ENCODE results near the gene RCOR2.

RCOR2 gene

GRCh38 chr11:63917692-63918506 is 935 bp upstream of the RCOR2 start:
- H3K36me3 ChIP-seq (replicated peaks) = peaks cover 10% of the 10 kb centered on the region
- in situ Hi-C loops (cut with MboI; ENCODE audit: low sequenced_read_pairs) = no loop called here
- no peaks in the 10 kb centered on the region for H3K27me3 ChIP-seq (ENCODE audit: low read depth)
- H3K4me3 ChIP-seq = peak overlapping the region; percentile 28
- DNase-seq (ENCODE audit: low spot score in 2 of 2) = peak in 1 of 2 experiments; percentile 70
- H3K4me1 ChIP-seq = peaks cover 26% of the 10 kb centered on the region
- no peaks in the 10 kb centered on the region for H3K9me3 ChIP-seq

- DNase-seq (ENCODE audit: low spot score in 2 of 2) = peak; percentile 45 to 92
- H3K4me1 ChIP-seq = peaks cover 26% of the 10 kb centered on the region
- peak overlapping the region; percentile 52 for H3K4me3 ChIP-seq
- H3K27me3 ChIP-seq (ENCODE audit: low read depth) = no peaks in the 10 kb centered on the region
- H3K9me3 ChIP-seq = no peaks in the 10 kb centered on the region
- H3K36me3 ChIP-seq (replicated peaks) = peaks cover 17% of the 10 kb centered on the region
- in situ Hi-C loops (cut with MboI; ENCODE audit: low sequenced_read_pairs) = no loop called here
Measured at GRCh38 chr11:63915961-63916836, 765 bp downstream of the RCOR2 start.

GRCh38 chr11:63914896-63915691 is 1.9 kb downstream of the RCOR2 start:
- no peaks in the 10 kb centered on the region for H3K9me3 ChIP-seq
- H3K4me3 ChIP-seq = peak overlapping the region; percentile 52
- in situ Hi-C loops (cut with MboI; ENCODE audit: low sequenced_read_pairs) = no loop called here
- H3K27me3 ChIP-seq (ENCODE audit: low read depth) = no peaks in the 10 kb centered on the region
- H3K4me1 ChIP-seq = peaks cover 26% of the 10 kb centered on the region
- peaks cover 17% of the 10 kb centered on the region for H3K36me3 ChIP-seq (replicated peaks)
- DNase-seq (ENCODE audit: low spot score in 2 of 2) = no peak

- DNase-seq (ENCODE audit: low spot score in 2 of 2) = no peak
- Histone ChIP-seq H3K36me3 (replicated peaks) (peaks cover 19% of the 10 kb centered on the region), H3K9me3 (no peaks in the 10 kb centered on the region), H3K27me3 (ENCODE audit: low read depth) (no peaks in the 10 kb centered on the region), H3K4me1 (peaks cover 18% of the 10 kb centered on the region), H3K4me3 (no peak overlapping the region)
- in situ Hi-C loops (cut with MboI; ENCODE audit: low sequenced_read_pairs) = no loop called here
Measured at GRCh38 chr11:63913866-63914830, 2.8 kb downstream of the RCOR2 start.

- Histone ChIP-seq H3K9me3 (no peaks in the 10 kb centered on the region), H3K4me3 (no peak overlapping the region), H3K4me1 (peaks cover 5% of the 10 kb centered on the region), H3K27me3 (ENCODE audit: low read depth) (no peaks in the 10 kb centered on the region), H3K36me3 (replicated peaks) (peaks cover 21% of the 10 kb centered on the region)
- in situ Hi-C loops (cut with MboI; ENCODE audit: low sequenced_read_pairs) = no loop called here
- DNase-seq (ENCODE audit: low spot score in 2 of 2) = no peak
Measured at GRCh38 chr11:63912678-63913077, 4.3 kb downstream of the RCOR2 start.

- in situ Hi-C loops (cut with MboI; ENCODE audit: low sequenced_read_pairs) = no loop called here
- no peaks in the 10 kb centered on the region for H3K9me3 ChIP-seq
- H3K36me3 ChIP-seq (replicated peaks) = peaks cover 24% of the 10 kb centered on the region
- H3K27me3 ChIP-seq (ENCODE audit: low read depth) = no peaks in the 10 kb centered on the region
- H3K4me3 ChIP-seq = no peak overlapping the region
- no peaks in the 10 kb centered on the region for H3K4me1 ChIP-seq
- no peak for DNase-seq (ENCODE audit: low spot score in 2 of 2)
Measured at GRCh38 chr11:63911876-63912275, 5.1 kb downstream of the RCOR2 start.

GRCh38 chr11:63911440-63911839 is 5.5 kb downstream of the RCOR2 start:
- in situ Hi-C loops (cut with MboI; ENCODE audit: low sequenced_read_pairs) = no loop called here
- H3K4me3 ChIP-seq = no peak overlapping the region
- no peaks in the 10 kb centered on the region for H3K4me1 ChIP-seq
- DNase-seq (ENCODE audit: low spot score in 2 of 2) = no peak
- no peaks in the 10 kb centered on the region for H3K27me3 ChIP-seq (ENCODE audit: low read depth)
- H3K36me3 ChIP-seq (replicated peaks) = peaks cover 24% of the 10 kb centered on the region
- no peaks in the 10 kb centered on the region for H3K9me3 ChIP-seq

- no peaks in the 10 kb centered on the region for H3K9me3 ChIP-seq
- no peak overlapping the region for H3K4me3 ChIP-seq
- in situ Hi-C loops (cut with MboI; ENCODE audit: low sequenced_read_pairs) = no loop called here
- no peaks in the 10 kb centered on the region for H3K27me3 ChIP-seq (ENCODE audit: low read depth)
- H3K4me1 ChIP-seq = no peaks in the 10 kb centered on the region
- DNase-seq (ENCODE audit: low spot score in 2 of 2) = no peak
- peaks cover 25% of the 10 kb centered on the region for H3K36me3 ChIP-seq (replicated peaks)
Measured at GRCh38 chr11:63910675-63911074, 6.3 kb downstream of the RCOR2 start.

GRCh38 chr11:63909591-63910506 is 7.1 kb downstream of the RCOR2 start:
- no peaks in the 10 kb centered on the region for H3K27me3 ChIP-seq (ENCODE audit: low read depth)
- in situ Hi-C loops (cut with MboI; ENCODE audit: low sequenced_read_pairs) = no loop called here
- no peaks in the 10 kb centered on the region for H3K9me3 ChIP-seq
- no peak overlapping the region for H3K4me3 ChIP-seq
- no peaks in the 10 kb centered on the region for H3K4me1 ChIP-seq
- no peak for DNase-seq (ENCODE audit: low spot score in 2 of 2)
- H3K36me3 ChIP-seq (replicated peaks) = peaks cover 28% of the 10 kb centered on the region

GRCh38 chr11:63908631-63909401 is 8.1 kb downstream of the RCOR2 start:
- in situ Hi-C loops (cut with MboI; ENCODE audit: low sequenced_read_pairs) = no loop called here
- H3K4me1 ChIP-seq = no peaks in the 10 kb centered on the region

GRCh38 chr11:63907808-63908530 is 9.0 kb downstream of the RCOR2 start:
- in situ Hi-C loops (cut with MboI; ENCODE audit: low sequenced_read_pairs) = no loop called here
- Histone ChIP-seq H3K4me1 (no peaks in the 10 kb centered on the region), H3K9me3 (no peaks in the 10 kb centered on the region)

More at GRCh38 chr11:63908631-63909401, 8.1 kb downstream of the RCOR2 start:
- Histone ChIP-seq H3K36me3 (replicated peaks) (peaks cover 27% of the 10 kb centered on the region), H3K4me3 (no peak overlapping the region), H3K27me3 (ENCODE audit: low read depth) (no peaks in the 10 kb centered on the region), H3K9me3 (no peaks in the 10 kb centered on the region)
- DNase-seq (ENCODE audit: low spot score in 2 of 2) = no peak

More at GRCh38 chr11:63907808-63908530, 9.0 kb downstream of the RCOR2 start:
- Histone ChIP-seq H3K4me3 (no peak overlapping the region), H3K36me3 (replicated peaks) (peaks cover 33% of the 10 kb centered on the region), H3K27me3 (ENCODE audit: low read depth) (no peaks in the 10 kb centered on the region)
- no peak for DNase-seq (ENCODE audit: low spot score in 2 of 2)

All from HAP-1 (cell line).